C1 segment of cervical spinal cord (tissue), 14 donors: Measurements from ENCODE around the gene USHBP1.

ENCODE experiments used
- DNase-seq, 14 donors: peaks; one replicate each; lab custom pipeline; 2025; lab: John Stamatoyannopoulos, UW

The USHBP1 gene

DNA sequence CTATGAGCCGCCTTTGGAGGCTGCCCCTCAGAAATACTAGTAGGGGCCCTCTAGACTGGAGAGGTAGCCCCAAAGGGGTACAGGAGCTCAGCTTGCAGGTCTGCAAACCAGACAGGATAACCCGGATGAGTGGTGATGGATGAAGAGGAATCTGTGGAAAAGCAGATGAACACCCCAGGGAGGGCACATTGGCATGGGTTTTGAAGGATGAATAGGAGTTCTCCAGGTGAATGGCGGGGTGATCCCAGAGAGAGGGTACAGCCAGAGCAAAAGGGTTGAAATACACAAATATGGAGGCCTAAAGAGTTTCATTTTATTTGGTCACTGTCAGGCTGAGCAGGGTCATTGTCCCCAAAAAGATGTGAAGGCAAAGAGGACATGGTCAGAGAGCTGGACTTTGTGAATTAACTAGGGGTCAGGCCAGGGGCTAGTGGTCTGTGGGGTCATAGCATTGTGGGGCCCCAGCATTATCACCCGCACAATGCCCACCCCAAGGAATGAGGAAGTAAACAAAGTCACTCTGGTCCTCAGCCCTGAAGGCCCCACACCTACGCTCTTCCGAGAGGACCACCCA, 23.6 kb downstream of the USHBP1 start:
- no peak for DNase-seq

DNA sequence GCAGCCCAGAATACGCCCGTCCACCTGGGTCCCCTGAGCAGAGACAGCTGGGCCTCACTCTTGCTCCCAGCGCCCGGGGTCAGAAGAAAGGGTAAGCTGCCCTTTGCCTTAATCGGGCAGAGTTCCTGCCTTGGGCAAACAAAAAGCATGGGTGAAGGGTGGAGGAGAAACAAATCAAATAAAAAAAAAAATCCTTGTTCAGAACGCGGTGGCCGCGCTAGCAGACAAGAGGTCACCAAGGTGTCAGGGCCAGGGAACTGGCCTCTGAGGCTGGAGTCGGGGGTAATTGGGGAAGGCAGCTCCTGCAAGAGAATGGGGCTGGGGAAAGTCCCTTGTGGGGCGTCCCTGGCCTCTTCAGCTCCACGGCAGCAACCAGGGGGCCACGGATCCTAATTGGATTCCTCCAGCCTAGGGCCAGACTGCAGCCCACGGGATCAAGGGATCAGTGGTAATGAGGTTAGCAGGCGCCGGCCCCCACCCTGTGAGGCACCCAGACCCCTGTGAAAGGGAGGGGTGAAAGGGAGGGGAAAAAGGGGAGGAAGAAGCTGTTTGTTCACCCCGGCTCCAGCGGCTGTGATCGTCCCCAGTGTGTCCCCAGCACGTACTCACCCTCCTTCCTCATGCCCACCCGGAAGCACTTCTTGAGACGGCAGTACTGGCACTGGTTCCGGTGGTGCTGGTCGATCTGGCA, 24.3 kb downstream of the USHBP1 start:
- DNase-seq: no peak

DNA sequence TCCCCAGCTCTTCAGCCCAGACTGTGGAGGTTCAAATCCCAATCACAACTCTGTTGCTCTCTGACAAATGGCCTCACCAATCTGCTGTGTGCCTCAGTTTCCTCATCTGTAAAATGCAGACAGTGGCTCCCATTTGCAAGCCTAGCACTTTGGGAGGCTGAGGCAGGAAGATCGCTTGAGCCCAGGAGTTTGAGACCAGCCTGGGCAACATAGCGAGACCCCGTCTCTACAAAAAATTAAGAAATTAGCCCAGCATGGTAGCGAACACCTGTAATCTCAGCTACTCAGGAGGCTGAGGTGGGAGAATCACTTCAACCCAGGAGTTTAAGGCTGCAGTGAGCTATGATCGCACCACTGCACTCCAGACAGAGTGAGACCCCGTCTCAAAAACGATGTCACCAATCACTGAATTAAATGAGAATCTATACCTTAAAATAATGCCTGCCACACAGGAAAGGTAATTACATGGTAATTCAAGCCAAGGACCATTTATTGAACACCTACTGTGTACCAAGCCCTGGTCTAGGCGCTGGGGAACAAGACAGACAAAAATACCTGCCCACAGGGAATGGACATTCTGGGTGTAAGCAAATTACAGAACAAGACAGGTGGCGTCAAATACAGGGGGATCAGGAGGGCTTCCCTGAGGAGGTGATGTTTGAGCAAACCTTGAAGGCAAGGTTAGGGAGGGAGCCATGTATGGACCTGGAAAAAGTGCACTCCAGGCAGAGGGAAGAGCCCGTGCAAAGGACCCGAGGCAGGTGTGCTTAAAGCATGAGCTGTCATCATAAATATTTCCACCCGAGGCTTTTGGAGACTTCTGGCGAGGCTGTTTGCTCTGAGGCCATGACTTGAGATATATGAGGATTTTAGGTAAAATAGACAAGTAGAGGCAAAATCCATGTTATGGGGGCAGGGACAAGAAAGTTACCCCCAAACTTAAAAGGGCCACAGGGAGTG, 26.5 kb downstream of the USHBP1 start:
- DNase-seq: no peak

DNA sequence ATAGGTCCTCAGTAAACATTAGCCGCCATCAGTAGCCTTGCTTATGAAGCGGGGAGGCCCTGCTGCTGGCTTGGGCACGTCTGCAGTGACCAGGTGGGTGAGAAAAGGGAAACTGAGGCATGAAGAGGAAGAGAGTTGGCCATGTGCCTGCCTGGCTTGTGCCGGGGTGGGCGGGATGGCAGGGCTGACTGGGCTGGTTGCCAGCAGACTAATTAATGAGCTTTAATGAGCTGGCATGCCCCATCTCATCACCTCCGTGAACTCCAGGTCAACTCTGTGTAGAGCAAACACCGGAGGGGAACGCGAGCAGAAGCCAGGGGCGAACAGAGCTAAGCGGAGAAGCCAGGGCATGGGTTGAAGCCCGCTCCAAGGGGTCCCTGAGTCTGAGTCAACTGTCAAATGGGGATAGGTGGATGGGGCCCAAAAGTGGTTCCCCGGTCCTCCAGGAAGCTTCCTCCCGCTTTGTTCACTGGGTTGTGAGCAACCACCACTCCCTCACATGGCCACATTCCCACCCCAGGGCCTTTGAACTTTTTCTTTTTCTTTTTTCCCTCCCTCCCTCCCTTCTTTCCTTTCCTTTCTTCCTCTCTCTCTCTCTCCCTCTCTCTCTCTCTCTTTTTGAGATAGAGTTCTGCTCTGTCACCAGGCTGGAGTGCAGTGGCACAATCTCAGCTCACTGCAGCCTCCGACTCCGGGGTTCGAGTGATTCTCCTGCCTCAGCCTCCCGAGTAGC, 27.6 kb downstream of the USHBP1 start:
- DNase-seq: peak in 1 of 14 donors; percentile 17

DNA sequence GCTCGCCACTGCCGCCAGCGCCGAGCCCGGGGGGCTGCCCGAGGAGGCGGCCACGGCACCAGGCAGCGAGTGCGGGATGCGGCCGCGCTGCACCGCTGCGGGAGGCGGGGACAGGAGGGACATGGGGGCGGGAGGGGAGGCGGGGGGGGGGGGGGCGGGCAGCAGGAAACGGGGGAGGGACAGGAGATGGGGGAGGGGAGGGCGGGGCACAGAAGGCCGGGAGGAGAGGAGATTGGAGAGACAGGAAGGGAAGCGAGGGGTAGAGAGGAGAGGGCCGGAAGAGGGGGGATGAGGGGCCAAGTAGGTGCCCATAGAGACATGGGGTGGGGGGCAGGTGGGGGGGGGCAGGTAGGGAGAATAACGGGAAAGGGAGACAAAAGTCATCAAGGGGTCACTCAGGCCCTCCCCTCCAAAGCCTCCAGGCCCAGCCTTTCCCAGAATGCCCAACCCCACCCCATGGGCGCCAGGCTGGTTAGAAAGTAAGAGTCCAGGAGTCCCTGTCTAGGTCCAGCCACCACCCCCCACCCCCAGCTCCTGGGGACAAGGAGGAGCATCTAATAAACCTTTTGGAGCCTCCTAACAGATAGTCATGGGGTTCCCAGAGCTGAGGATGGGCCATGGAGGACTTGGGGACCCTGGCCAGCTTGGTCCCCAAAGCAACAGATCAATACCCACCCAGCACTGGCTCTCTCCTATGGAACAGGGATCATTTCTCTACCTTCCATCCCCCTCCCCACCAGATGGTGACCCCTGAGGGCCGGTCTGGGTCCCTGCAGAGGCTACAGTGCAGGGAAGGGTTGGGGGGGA, 28.4 kb downstream of the USHBP1 start:
- DNase-seq: peak in 1 of 14 donors; percentile 34

DNA sequence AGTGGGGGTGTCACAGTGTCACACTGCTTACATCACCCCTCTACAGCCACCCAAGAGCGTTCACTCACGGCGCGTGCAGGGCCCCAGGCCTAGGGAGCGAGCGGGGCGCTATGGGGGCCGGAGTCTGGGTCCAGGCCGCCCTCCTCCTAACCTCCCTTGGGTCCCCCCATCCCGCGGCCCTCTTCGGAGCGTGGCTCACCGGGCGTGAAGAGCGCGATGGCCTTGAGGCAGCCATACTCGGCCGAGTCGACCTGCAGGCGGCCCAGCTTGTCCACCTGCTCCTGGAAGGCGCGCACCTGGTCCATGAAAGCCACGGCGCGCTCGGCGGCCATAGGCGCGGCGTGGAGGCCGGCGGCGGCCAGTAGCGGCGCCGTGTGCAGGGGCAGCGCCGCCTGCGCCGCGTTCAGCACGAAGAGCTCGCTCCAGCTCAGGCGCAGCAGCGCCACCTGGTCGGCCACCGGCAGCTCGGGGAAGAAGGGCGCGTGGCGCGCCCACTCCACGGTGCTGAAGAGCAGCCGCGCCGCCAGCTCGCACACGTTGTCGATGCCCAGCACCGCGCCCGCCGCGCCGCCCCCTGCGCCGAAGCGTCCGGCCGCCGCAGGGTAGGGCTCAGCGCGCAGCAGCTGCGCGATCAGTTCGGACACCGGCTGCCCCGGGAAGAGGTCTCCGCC, 29.1 kb downstream of the USHBP1 start:
- peak in 6 of 14 donors; percentile 6 to 61 (median 32) for DNase-seq

DNA sequence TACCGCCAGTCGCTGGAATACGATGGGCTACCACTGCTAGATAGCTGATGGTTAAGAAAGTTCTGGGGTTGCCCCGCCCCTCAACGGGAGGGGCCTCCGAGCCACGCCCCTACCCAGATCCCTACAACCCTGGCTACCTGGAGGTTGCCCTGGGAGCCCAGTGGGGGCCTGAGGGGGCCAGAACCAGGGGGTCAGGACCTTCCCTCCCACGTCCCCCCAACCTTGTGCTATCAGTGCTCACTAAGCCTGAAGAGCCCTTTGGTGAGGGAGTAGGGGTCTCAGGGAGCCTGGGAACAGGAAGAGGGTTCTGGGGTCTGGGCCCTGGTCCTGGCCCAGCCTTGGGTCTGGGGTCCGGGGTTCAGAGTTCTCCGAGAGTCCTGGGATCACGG, 29.6 kb downstream of the USHBP1 start:
- peak in 1 of 14 donors; percentile 15 for DNase-seq

DNA sequence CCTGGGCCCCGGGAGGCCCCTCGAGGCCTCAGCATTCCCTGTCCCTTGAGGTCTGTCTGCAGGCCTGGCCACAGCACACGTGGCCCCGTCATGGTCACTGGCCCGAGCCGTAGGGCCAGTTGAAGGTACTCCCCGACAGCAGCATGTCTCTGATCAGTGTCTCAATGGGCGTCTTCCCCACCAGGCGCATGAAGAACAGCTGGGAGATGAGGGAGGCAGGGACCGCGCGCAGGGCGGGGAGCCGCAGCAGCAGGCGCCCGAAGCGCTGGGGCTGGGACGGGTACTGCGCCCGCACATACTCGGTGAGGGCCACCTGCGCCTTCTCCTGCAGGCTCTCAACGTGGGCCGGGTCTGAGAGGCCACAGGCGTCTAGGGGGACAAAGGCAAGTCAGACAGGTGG, 32.3 kb downstream of the USHBP1 start:
- no peak for DNase-seq

DNA sequence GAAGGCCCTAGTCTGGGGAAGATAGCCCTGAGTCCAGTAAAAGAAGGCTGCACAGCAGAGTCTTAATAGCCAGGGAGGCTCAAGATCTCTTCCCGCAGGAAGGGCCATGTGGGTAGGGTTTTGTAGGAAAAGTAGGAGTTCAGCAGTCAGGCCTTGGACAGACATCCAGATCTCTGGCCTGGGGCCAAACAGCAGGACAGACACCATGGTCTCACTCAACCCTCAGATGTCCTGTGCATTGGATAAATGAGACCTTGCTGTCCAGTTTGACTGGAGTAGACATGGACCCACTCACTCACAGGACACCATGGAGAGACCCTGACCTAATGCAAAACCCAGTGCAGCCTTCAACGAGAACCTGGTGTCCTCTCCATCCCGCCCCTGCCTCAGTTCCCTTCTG, 34.7 kb downstream of the USHBP1 start:
- DNase-seq: no peak

DNA sequence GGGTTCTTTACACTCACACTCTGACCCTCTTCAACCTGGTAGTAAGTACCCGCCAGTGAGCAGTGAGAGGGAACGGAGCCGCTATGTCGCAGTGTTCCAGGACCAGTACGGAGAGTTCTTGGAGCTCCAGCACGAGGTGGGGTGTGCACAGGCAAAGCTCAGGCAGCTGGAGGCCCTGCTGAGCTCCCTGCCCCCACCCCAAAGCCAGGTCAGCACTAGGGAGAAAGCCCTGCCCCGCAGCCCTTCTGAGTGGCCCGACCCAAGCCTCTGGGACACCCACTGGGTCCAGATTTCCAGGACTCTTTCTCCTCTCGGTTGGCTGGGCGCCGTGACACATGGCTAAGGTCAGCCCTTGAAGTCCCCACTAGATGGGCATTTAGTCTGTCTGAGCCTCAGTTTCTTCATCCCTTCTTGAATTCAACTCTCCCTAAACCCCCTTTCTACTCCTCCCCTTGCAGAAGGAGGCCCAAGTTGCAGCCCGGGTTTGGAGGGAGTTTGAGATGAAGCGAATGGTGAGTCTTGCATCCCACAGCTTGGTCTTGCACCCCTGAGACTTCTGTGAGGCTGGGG, 36.7 kb downstream of the USHBP1 start:
- no peak for DNase-seq

DNA sequence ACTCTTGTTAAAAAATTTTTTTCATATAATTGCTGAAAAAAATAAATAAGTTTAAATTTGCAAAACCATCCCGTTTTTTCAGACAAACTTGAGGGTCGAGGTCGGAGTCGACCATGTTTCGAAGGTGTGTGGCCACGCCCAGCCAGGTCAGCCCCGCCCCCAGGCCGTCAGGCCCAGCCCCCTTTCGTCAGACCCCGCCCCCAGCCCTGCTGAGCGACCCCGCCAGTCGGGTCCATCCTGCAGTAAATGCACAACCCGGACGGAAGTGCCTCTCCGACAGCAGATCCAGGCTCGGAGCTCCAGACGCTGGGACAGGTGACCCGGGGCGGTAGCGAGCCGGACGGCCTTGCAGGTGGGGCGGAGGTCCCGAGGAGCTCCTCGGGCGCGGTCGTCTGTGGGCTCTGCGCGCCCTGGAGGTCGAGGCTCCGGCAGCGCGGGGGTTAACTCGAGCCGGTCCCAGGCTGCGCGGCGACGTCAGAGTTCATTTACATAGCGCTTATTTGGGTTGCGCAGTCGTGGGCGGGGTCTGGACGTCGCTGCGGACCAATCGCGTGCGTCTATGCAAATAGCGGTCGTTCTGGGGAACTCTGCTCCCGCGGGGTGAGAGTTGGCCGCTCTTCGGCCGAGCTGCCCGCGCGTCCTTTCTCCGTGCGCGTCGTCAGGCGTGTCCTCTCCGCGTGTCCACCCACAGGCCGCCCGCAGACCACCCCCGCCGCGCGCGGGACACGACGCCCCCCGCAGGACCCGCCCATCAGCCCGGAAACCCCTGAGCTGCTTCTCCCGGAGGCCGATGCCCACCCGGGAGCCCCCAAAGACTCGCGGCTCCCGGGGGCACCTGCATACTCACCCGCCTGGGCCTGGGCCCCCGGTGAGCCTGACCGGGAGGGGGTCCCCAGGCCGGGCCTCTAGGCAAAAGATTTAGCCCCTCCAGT, 38.3 kb downstream of the USHBP1 start, which contains the start of gene OCEL1:
Gene OCEL1, plus strand, starts transcription at position 225 of the 932 bp plus-strand sequence. Its CDS starts 22 bp downstream, at position 247.
- DNase-seq: peak; percentile 85 to 99 (median 97)

DNA sequence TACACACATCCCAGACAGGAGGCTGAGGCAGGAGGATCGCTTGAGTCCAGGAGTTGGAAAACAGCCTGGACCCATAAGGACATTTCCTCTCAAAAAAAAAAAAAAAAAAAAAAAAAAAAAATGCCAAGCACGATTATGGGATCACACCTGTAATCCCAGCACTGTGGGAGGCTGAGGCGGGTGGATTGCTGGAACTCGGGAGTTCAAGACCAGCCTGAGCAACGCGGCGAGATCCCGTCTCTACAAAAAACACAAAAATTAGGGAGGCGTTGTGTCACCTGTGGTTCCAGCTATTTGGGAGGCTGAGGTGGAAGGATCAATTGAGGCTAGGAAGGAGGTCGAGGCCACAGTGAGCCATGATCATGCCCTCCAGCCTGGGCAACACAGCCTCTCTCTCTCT, 39.5 kb downstream of the USHBP1 start:
- no peak for DNase-seq

DNA sequence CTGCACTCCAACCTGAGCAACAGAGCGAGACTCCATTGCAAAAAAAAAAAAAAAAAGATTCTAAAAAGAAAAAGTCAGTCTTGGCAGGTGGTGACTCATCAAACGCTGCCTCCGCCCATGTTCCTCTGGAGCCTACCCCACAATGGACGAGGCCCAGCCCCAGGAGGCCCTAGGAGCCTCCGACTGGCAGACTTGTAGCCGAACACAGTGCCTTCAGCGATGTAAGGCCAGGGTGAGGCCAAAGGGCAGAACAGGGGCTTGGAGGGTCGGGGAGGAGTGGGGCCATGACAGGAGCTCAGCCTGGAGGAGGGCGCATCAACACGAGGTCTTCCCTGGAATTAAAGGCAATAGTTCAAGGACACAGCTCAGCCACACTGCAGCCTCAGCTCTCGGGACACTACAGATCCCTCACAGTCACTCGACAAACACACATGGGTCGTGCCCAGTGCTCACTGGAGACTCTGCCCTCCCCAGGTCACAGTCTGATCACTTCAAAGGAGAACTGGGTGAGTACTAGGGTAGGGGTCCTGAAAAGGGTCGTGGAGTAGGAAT, 44.3 kb downstream of the USHBP1 start:
- DNase-seq: no peak

DNA sequence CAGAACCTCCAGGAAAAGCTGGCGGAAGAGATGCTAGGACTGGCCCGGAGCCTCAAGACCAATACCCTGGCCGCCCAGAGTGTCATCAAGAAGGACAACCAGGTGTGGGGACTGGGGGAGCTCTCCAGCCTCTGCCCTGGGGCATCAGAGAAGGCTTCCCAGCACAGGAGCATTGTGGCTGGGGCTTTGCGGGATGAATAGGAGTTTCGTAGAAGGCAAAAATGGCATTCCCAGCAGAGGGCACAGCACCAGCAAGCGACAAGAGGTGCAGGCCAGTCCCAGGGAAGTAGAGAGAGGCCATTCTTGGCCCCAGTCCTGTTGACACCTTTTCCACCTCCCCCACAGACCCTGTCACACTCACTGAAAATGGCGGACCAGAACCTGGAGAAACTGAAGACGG, 45.3 kb downstream of the USHBP1 start:
- DNase-seq: no peak

DNA sequence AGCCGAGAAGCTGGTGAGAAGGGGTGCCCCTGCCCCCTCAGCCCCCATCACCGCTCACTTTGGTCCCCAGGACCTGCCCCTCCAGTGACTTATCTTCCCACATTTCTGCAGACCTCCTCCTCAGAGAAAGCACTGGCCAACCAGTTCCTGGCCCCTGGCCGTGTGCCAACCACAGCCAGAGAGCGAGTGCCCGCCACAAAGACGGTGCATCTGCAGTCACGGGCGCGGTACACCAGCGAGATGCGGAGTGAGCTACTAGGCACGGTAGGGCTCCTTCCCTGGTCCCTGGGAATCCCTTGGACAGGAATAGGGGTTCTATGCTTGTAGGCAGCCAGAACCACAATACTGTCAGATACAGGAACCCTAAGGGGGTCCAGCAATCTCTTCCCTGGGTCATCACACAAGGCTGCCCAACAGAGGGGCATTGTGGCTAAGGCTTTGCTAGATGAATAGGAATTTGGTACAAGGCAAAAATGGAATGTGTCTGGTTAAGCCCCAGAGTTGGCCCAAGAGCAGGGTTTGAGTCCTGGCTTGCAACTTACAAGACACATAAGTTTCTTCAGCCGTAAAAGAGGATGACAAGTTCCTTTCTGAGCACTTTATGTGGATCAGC, 48.4 kb downstream of the USHBP1 start:
- no peak for DNase-seq

DNA sequence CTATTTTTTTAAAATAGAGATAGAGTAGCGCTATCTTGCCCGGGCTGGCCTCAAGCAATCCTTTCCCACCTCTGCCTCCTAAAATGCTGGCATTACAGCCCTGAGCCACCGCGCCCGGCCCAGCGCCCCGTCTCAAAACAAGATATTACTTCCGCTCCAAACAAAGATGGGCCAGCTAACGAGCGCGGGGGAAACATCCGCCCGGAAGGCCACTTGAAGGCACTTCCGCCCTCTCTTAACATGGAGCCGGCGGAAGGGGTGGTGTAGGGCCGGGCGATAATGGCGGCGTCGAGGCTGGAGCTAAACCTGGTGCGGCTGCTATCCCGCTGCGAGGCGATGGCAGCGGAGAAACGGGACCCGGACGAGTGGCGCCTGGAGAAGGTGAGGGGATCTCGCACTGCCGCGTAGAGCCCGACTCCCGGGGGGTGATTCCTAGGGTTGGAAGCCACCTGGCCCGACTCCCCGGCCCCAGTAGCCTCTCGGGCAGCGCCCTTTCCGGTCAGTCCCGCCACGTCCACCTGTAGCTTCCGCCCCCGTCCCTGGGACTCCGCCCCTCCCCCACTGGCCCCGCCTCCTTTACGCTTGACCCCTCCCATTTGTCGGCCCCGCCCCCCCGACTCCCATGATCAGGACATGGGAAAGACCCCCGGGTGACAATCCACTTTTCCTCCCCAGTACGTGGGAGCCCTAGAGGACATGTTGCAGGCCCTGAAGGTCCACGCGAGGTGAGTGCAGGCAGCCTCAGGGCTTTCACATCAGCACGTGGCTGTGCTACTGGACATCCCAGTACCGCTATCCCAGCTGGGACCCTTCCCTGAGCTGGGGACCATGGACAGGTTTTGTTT, 49.2 kb downstream of the USHBP1 start, which contains the start of gene USE1:
Gene USE1, plus strand, starts transcription at position 231 of the 845 bp plus-strand sequence. Its CDS starts 49 bp downstream, at position 280.
- peak; percentile 60 to 96 (median 88) for DNase-seq
